Activated T-cell treated with anti-CD3 and anti-CD28 coated beads for 48 hours (primary cell): ENCODE measurements around the gene ATP11C.
"Not testable (repeated sequence)": the region's sequence is repeated elsewhere in the genome, so short reads cannot be mapped to it uniquely, and the experiment has no call there.

ENCODE experiments used
- DNase-seq: peaks from one replicate; pipeline ENCODE4 v3.0.0-alpha.2; 2020; ENCODE audit warnings: low read depth

Gene ATP11C

GRCh38 chrX:139932901-139933796 is at the start of gene ATP11C:
Gene ATP11C, minus strand, starts transcription at chrX:139933053. Its CDS starts 1,011 bp downstream, at chrX:139932042.
- DNase-seq: peak; percentile 71

- no peak for DNase-seq
Observed at GRCh38 chrX:139974471-139974870, 41.6 kb upstream of the ATP11C start.

GRCh38 chrX:139972629-139973624 is 40.1 kb upstream of the ATP11C start:
- no peak for DNase-seq

DNA sequence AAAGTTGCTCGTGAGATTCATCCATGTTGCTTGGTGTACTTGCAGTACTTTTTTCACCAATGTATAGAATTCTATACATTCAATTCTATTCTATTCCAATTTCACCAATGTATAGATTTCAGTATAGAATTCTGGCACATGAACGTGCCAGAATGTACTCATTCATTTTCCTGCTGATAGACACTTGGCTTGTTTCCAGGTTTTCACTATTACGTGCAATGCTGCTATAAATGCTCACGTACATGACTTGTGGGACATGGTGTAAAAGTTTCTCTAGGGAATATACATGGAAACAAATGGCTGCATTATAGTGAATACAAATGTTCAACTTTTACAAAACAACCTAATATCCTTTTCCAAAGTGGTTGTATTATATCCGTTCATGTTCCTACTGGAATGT is 39.3 kb upstream of the ATP11C start:
- DNase-seq: no peak

GRCh38 chrX:139971394-139971749 is 38.5 kb upstream of the ATP11C start:
- DNase-seq: no peak

DNA sequence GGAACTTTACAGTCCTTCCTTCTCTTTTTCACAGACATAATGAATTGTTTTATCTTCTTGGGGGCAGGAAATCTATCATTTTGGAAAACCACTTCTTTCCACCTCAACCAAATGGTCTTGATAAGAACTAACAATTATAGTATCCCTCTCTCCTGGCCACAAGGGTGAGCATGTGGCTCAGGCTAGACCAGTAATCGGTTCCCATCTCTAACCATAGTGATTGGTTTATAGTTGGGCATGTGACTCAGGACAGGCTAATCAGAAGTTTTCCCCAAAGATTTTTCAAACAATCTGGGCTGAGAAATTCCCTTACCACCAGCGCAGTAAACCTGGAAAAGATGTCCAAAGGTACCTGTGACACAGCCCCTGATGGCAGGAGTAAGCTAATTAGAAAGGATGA is 36.4 kb upstream of the ATP11C start:
- no peak for DNase-seq

- DNase-seq: no peak
Observed at GRCh38 chrX:139967750-139968149, 34.9 kb upstream of the ATP11C start.

DNA sequence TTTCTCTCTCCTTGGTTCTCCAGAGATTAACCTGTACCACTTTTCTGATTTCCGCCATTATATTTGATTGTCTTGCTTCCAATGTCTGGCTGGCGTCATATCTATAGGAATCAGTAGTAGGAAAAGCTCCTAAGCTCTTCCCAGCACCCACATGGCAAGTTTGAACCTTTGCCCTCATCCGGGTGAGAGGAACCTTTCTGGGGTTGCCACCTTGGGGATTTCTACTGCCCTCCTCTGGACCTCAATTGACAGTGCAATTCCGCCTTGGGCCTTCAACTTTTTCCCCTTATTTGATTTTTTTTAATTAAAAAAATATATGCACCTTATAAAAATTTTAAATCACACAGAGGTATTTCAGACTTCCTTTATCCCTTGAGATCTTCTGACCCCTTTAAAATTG is 34.4 kb upstream of the ATP11C start:
- DNase-seq: no peak

- not testable (repeated sequence) for DNase-seq
Observed at GRCh38 chrX:139966159-139966558, 33.3 kb upstream of the ATP11C start.

- DNase-seq: no peak
Observed at GRCh38 chrX:139965421-139965820, 32.6 kb upstream of the ATP11C start, which contains the start of gene CXorf66. Gene CXorf66, minus strand, starts transcription at chrX:139965521. Its CDS starts 25 bp downstream, at chrX:139965496.

GRCh38 chrX:139961091-139961490 is 28.2 kb upstream of the ATP11C start:
- not testable (repeated sequence) for DNase-seq

- DNase-seq: no peak
Observed at GRCh38 chrX:139949703-139950102, 16.9 kb upstream of the ATP11C start.

- no peak for DNase-seq
Observed at GRCh38 chrX:139945075-139945474, 12.2 kb upstream of the ATP11C start.

DNA sequence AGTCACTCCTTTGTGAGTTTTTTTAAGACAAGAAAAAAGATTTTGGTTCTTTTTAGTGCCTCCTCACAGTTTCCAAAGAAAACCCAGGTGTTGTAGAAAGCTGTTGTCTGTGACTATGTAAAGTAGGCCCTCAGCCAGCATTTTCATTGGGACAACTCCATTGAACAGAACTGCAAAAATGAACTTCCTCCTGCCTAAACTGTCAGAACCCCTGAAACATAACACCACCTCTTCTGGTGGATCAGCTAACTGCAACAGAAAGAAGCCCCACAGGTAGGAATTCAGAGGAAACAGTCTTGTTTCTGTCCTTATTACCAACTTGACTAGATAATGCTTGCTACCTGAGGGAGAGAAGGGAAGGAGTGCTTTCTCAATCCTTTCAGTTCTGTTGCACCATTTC is 3.4 kb upstream of the ATP11C start:
- no peak for DNase-seq

DNA sequence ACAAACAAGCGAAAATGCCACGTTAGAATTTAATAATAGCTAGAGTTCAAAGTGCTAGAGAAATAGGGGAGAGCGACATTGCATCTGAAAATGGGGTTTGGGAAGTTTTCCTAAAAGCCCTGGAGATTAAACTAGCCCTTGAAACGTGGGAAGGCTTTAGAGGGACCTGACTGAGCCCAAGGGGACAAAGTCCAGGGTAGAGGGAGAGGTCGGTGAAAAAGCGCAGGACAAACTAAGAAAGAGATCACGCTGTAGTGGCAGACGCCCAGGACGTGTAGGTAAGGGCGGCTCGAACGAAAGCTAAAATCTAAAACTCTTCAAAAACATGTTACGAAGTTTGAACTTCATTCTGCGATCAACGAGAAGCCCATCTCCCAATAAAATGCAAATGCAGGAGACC is 1.1 kb upstream of the ATP11C start:
- DNase-seq: no peak

- peak; percentile 24 for DNase-seq
Observed at GRCh38 chrX:139932073-139932900, 566 bp downstream of the ATP11C start.

GRCh38 chrX:139931646-139932072 is 1.2 kb downstream of the ATP11C start:
- no peak for DNase-seq

DNA sequence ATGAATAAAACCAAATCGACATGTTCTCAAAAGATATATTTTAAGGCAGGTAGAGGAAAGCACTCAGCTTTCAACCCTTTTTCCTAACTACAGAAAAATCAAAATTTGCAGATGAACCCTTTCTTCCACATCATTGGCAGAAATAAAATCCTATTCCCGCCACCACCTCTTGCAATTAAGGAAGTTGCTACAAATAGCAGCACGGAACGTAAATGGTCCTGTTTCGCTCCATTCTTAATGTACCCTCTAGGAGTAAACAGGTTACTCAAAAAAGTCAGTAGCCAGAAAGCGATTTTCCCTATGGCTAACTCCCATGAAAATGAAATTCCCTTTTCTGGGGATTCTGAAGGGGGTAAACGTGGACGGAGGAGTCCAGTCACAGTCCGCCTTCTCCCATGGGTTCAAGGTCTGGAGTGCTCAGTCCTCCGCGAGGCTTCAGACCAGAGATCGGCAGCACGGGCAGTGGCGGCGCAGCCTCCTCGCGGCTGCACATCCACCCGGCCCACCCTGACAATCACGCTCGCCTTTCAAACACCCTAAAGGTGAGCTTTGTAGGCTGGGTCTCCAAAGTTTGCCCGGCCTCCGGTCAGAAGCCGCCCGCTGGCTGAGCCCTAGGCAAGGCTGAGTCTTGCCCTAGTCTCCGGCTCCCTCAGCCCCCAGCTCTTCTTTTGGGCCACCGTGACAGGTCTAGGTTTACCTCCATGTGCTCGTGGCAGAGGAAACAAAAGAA is 1.8 kb downstream of the ATP11C start:
- no peak for DNase-seq

- no peak for DNase-seq
Observed at GRCh38 chrX:139930401-139930800, 2.5 kb downstream of the ATP11C start.

DNA sequence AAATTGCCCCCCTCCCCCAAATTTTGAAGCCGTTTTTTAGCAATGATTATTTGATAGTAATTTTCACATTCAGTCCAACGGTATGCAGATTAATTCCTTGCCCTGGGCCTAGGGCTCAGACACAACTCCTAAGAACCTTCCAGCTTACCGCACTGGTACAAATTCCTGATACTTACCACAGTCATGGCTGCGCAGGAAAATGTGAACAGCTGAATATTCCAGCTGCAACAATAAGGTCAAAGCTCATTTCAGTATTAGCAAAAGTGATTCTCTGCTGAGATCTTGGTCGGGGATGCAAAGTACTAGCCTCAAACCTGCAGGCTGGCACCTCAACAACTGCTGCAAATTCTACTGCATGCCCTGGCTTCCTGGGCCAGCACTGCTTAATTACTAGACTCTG is 3.0 kb downstream of the ATP11C start:
- no peak for DNase-seq

GRCh38 chrX:139924696-139925095 is 8.2 kb downstream of the ATP11C start:
- no peak for DNase-seq
